ENCODE measurements around the gene CPE. TPM values are rescaled to one million over a fixed set of nuclear protein-coding genes. Genes with fewer than 3 reads are reported as not detected.

The CPE gene
- total RNA-seq, 4 donors from 2014 or later: 22.3 to 33.5 (median 30.9) TPM

DNA sequence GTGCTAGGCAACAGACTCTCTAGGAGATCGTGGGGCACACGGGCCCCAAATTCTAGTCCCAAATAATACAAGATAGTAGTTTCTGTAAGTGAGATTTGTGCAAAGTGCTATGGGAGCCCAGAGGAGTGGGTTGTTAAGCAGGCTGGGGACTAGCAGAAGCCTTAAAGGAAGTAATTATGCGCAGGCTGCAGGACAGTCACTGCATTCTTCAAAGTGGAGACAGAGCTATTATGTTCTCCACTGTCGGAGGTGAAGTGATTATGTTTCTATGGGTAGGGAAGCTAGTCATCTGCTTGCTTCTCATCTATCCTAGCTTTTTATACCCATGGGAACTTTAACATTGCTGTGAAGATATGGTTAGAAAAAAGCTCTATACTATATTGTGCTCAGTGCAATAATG is 154.2 kb downstream of the CPE start:
- TF ChIP-seq POLR2AphosphoS5 (IDR thresholded peaks at IDR 0.05) (no peak), POLR2A (IDR thresholded peaks at IDR 0.05) (no peak), EP300 (IDR thresholded peaks at IDR 0.05) (no peak), CTCF (IDR thresholded peaks at IDR 0.05) (no peak)
- no peaks in the 10 kb centered on the region for H3K36me3 ChIP-seq
- DNase-seq (ENCODE audit: low spot score in 2 of 2): no peak
- no peaks in the 10 kb centered on the region for H3K9me3 ChIP-seq
- WGBS: 87% methylated on average over 4 of the region's 4 CpGs
- no peak overlapping the region for H3K4me3 ChIP-seq
- H3K27ac ChIP-seq: no peak overlapping the region
- H3K4me1 ChIP-seq: no peaks in the 10 kb centered on the region
- no peaks in the 10 kb centered on the region for H3K27me3 ChIP-seq

DNA sequence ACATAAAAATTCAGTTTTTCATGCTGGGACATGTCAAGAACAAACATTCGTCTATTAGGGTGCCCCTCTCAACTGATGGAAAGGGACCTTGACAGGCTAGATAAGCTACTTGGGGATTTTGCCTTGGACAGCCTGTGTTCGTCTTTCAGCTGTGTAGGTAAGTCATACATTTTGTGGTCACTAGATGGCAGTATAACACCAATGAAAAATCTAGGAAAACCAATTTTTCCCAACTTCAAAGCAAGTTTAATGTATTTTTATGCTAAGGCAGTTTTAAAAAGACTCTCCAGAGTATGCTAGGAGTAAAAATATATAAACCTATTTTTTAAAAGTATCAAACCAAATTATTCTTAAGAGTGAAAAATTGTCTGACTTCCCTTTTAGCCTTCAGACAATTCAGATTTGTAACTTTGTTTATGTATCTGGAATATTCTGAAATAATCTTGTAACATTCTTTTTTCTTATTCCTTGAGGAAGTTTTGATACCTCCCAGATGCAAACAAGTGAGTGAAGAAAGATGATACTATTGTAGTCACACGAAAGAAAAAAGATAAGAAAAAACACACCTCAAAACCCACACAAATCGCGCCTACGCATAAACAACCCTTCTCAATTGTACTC is 158.3 kb downstream of the CPE start:
- Histone ChIP-seq H3K27me3 (no peaks in the 10 kb centered on the region), H3K4me3 (no peak overlapping the region), H3K9me3 (no peaks in the 10 kb centered on the region), H3K27ac (no peak overlapping the region), H3K4me1 (no peaks in the 10 kb centered on the region), H3K36me3 (no peaks in the 10 kb centered on the region)
- WGBS: 62% methylated on average over 6 of the region's 6 CpGs
- TF ChIP-seq CTCF (IDR thresholded peaks at IDR 0.05): peak; percentile 47 to 54
- no peak for TF ChIP-seq EP300 (IDR thresholded peaks at IDR 0.05)
- TF ChIP-seq POLR2A (IDR thresholded peaks at IDR 0.05): no peak
- TF ChIP-seq POLR2AphosphoS5 (IDR thresholded peaks at IDR 0.05): no peak
- no peak for DNase-seq (ENCODE audit: low spot score in 2 of 2)

DNA sequence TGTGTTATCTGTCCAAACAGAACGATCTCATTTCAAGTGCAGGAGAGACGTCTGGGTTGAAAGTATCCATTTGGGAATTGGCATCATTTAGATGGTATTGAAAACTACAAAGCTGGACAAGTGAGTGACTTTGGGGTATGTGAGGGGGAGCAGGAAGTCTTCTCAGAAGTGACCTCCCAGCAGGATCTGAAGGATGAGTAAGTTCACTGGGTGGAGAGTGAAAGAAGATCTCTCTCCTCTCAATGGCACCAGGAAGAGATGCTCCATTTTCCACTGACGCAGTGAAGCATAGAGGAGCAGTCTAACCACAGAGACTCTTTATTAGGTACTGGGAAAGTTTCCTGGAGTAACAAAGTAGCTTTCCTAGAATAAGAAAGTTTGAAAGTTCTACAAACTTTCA is 161.0 kb downstream of the CPE start:
- WGBS: 81% methylated on average over 3 of the region's 3 CpGs
- no peak overlapping the region for H3K27ac ChIP-seq
- no peaks in the 10 kb centered on the region for H3K4me1 ChIP-seq
- DNase-seq (ENCODE audit: low spot score in 2 of 2): no peak
- H3K9me3 ChIP-seq: no peaks in the 10 kb centered on the region
- no peak overlapping the region for H3K4me3 ChIP-seq
- H3K27me3 ChIP-seq: no peaks in the 10 kb centered on the region
- TF ChIP-seq EP300 (IDR thresholded peaks at IDR 0.05) (no peak), POLR2AphosphoS5 (IDR thresholded peaks at IDR 0.05) (no peak), POLR2A (IDR thresholded peaks at IDR 0.05) (no peak), CTCF (IDR thresholded peaks at IDR 0.05) (no peak)
- no peaks in the 10 kb centered on the region for H3K36me3 ChIP-seq

GRCh38 chr4:165540206-165540830 is 161.5 kb downstream of the CPE start:
- WGBS: 84% methylated on average over 9 of the region's 9 CpGs

More at GRCh38 chr4:165540206-165540830, 161.5 kb downstream of the CPE start:
- no peak for DNase-seq (ENCODE audit: low spot score in 2 of 2)
- Histone ChIP-seq H3K27me3 (no peaks in the 10 kb centered on the region), H3K4me1 (no peaks in the 10 kb centered on the region), H3K27ac (no peak overlapping the region), H3K4me3 (no peak overlapping the region), H3K36me3 (no peaks in the 10 kb centered on the region), H3K9me3 (no peaks in the 10 kb centered on the region)
- TF ChIP-seq CTCF (IDR thresholded peaks at IDR 0.05) (no peak), EP300 (IDR thresholded peaks at IDR 0.05) (no peak), POLR2A (IDR thresholded peaks at IDR 0.05) (no peak), POLR2AphosphoS5 (IDR thresholded peaks at IDR 0.05) (no peak)

Data from suprapubic skin (tissue), 4 donors.